ENCODE data around the gene DLG2. TPM values are rescaled to one million over a fixed set of nuclear protein-coding genes. Genes with fewer than 3 reads are reported as not detected.

Gene DLG2
- total RNA-seq, 1 experiment from 2014 or later: 12.1 TPM

GRCh38 chr11:84628871-84629620 lies 998.1 kb downstream of the DLG2 start:
- Histone ChIP-seq H3K36me3 (no peaks in the 10 kb centered on the region), H3K27me3 (no peaks in the 10 kb centered on the region), H3K27ac (no peak overlapping the region), H3K4me3 (no peak overlapping the region), H3K9me3 (replicated peaks) (no peaks in the 10 kb centered on the region), H3K4me1 (no peaks in the 10 kb centered on the region)
- no peak for DNase-seq

GRCh38 chr11:84626256-84626655 lies 1000.9 kb downstream of the DLG2 start:
- Histone ChIP-seq H3K27ac (no peak overlapping the region), H3K4me3 (no peak overlapping the region), H3K36me3 (no peaks in the 10 kb centered on the region), H3K9me3 (replicated peaks) (no peaks in the 10 kb centered on the region), H3K27me3 (no peaks in the 10 kb centered on the region), H3K4me1 (no peaks in the 10 kb centered on the region)
- no peak for DNase-seq

- Histone ChIP-seq H3K4me1 (no peaks in the 10 kb centered on the region), H3K27ac (no peak overlapping the region), H3K4me3 (no peak overlapping the region), H3K9me3 (replicated peaks) (no peaks in the 10 kb centered on the region), H3K27me3 (no peaks in the 10 kb centered on the region), H3K36me3 (no peaks in the 10 kb centered on the region)
- DNase-seq: no peak
Observed at GRCh38 chr11:84612645-84613044, 1014.5 kb downstream of the DLG2 start.

- H3K4me1 ChIP-seq: no peaks in the 10 kb centered on the region
- H3K27ac ChIP-seq: no peak overlapping the region
- H3K27me3 ChIP-seq: no peaks in the 10 kb centered on the region
- H3K36me3 ChIP-seq: no peaks in the 10 kb centered on the region
- H3K9me3 ChIP-seq (replicated peaks): no peaks in the 10 kb centered on the region
- DNase-seq: no peak
- no peak overlapping the region for H3K4me3 ChIP-seq
Observed at GRCh38 chr11:84608837-84609196, 1018.3 kb downstream of the DLG2 start.

- Histone ChIP-seq H3K9me3 (replicated peaks) (no peaks in the 10 kb centered on the region), H3K4me3 (no peak overlapping the region), H3K4me1 (no peaks in the 10 kb centered on the region), H3K27ac (no peak overlapping the region), H3K36me3 (no peaks in the 10 kb centered on the region), H3K27me3 (no peaks in the 10 kb centered on the region)
- no peak for DNase-seq
Observed at GRCh38 chr11:84607975-84608836, 1018.9 kb downstream of the DLG2 start.

- Histone ChIP-seq H3K27ac (no peak overlapping the region), H3K4me3 (no peak overlapping the region), H3K36me3 (no peaks in the 10 kb centered on the region), H3K4me1 (no peaks in the 10 kb centered on the region), H3K9me3 (replicated peaks) (no peaks in the 10 kb centered on the region), H3K27me3 (no peaks in the 10 kb centered on the region)
- no peak for DNase-seq
Observed at GRCh38 chr11:84594602-84595001, 1032.5 kb downstream of the DLG2 start.

- Histone ChIP-seq H3K4me1 (no peaks in the 10 kb centered on the region), H3K36me3 (no peaks in the 10 kb centered on the region), H3K27me3 (no peaks in the 10 kb centered on the region), H3K27ac (no peak overlapping the region), H3K4me3 (no peak overlapping the region), H3K9me3 (replicated peaks) (no peaks in the 10 kb centered on the region)
- DNase-seq: no peak
Observed at GRCh38 chr11:84590106-84590505, 1037.0 kb downstream of the DLG2 start.

GRCh38 chr11:84588131-84588829 lies 1038.9 kb downstream of the DLG2 start:
- no peaks in the 10 kb centered on the region for H3K36me3 ChIP-seq
- H3K4me1 ChIP-seq: no peaks in the 10 kb centered on the region
- H3K4me3 ChIP-seq: no peak overlapping the region
- DNase-seq: no peak
- no peaks in the 10 kb centered on the region for H3K9me3 ChIP-seq (replicated peaks)
- H3K27ac ChIP-seq: no peak overlapping the region
- H3K27me3 ChIP-seq: no peaks in the 10 kb centered on the region

GRCh38 chr11:84583106-84583505 lies 1044.0 kb downstream of the DLG2 start:
- no peaks in the 10 kb centered on the region for H3K9me3 ChIP-seq (replicated peaks)
- no peaks in the 10 kb centered on the region for H3K27me3 ChIP-seq
- no peak for DNase-seq
- no peak overlapping the region for H3K27ac ChIP-seq
- H3K4me1 ChIP-seq: peaks cover 2% of the 10 kb centered on the region; the same call in 1 of the 2 replicates
- H3K4me3 ChIP-seq: no peak overlapping the region
- H3K36me3 ChIP-seq: no peaks in the 10 kb centered on the region

GRCh38 chr11:84581083-84581482 lies 1046.1 kb downstream of the DLG2 start:
- Histone ChIP-seq H3K4me3 (no peak overlapping the region), H3K27ac (no peak overlapping the region), H3K27me3 (no peaks in the 10 kb centered on the region), H3K9me3 (replicated peaks) (no peaks in the 10 kb centered on the region), H3K36me3 (no peaks in the 10 kb centered on the region), H3K4me1 (peaks cover 2% of the 10 kb centered on the region; the same call in 1 of the 2 replicates)
- DNase-seq: no peak

GRCh38 chr11:84580428-84580827 lies 1046.7 kb downstream of the DLG2 start:
- no peaks in the 10 kb centered on the region for H3K36me3 ChIP-seq
- no peaks in the 10 kb centered on the region for H3K27me3 ChIP-seq
- peaks cover 2% of the 10 kb centered on the region; the same call in 1 of the 2 replicates for H3K4me1 ChIP-seq
- H3K4me3 ChIP-seq: no peak overlapping the region
- H3K27ac ChIP-seq: no peak overlapping the region
- no peaks in the 10 kb centered on the region for H3K9me3 ChIP-seq (replicated peaks)
- DNase-seq: no peak

GRCh38 chr11:84573868-84574267 lies 1053.3 kb downstream of the DLG2 start:
- no peak overlapping the region for H3K4me3 ChIP-seq
- no peak for DNase-seq
- no peaks in the 10 kb centered on the region; the same call in 1 of the 2 replicates for H3K9me3 ChIP-seq (replicated peaks)
- no peaks in the 10 kb centered on the region for H3K4me1 ChIP-seq
- H3K36me3 ChIP-seq: no peaks in the 10 kb centered on the region
- no peaks in the 10 kb centered on the region for H3K27me3 ChIP-seq
- H3K27ac ChIP-seq: no peak overlapping the region

GRCh38 chr11:84566671-84567070 lies 1060.5 kb downstream of the DLG2 start:
- H3K27me3 ChIP-seq: no peaks in the 10 kb centered on the region
- H3K4me3 ChIP-seq: no peak overlapping the region
- no peaks in the 10 kb centered on the region for H3K4me1 ChIP-seq
- H3K9me3 ChIP-seq (replicated peaks): no peaks in the 10 kb centered on the region; the same call in 1 of the 2 replicates
- DNase-seq: no peak
- H3K27ac ChIP-seq: no peak overlapping the region
- H3K36me3 ChIP-seq: no peaks in the 10 kb centered on the region

- Histone ChIP-seq H3K27me3 (no peaks in the 10 kb centered on the region), H3K9me3 (replicated peaks) (no peaks in the 10 kb centered on the region), H3K4me1 (no peaks in the 10 kb centered on the region), H3K36me3 (no peaks in the 10 kb centered on the region), H3K4me3 (no peak overlapping the region), H3K27ac (no peak overlapping the region)
- DNase-seq: no peak
Observed at GRCh38 chr11:84564867-84565184, 1062.3 kb downstream of the DLG2 start.

All from SJCRH30 (cell line).